Neural progenitor cell (in vitro differentiated cells): ENCODE data around the gene SMIM31. TPM values are rescaled to one million over a fixed set of nuclear protein-coding genes. Genes with fewer than 3 reads are reported as not detected.

ENCODE experiments used
- DNase-seq: peaks from one replicate; pipeline ENCODE4 v3.0.0-alpha.2; 2016; ENCODE audit warnings: low spot score
- H2AFZ ChIP-seq: fragments of 200-600 bp; sonication (generic); replicated peaks from 2 replicates; pipeline ENCODE4 v1.6.1; 2016; ENCODE audit warnings: antibody characterized with exemption
- H3F3A ChIP-seq: fragments of 200-600 bp; sonication (generic); 2 replicates; pipeline ENCODE4 v1.6.1; 2016; ENCODE audit warnings: antibody characterized with exemption, low read depth
- H3K27ac ChIP-seq: fragments of 200-600 bp; sonication (generic); 2 replicates; pipeline ENCODE4 v1.5.1; 2016; ENCODE audit warnings: mild to moderate bottlenecking
- H3K27me3 ChIP-seq: fragments of 200-600 bp; sonication (generic); 2 replicates; pipeline ENCODE4 v1.6.1; 2016; ENCODE audit warnings: mild to moderate bottlenecking, moderate library complexity
- H3K36me3 ChIP-seq: fragments of 200-600 bp; sonication (generic); 2 replicates; pipeline ENCODE4 v1.5.1; 2016
- H3K4me1 ChIP-seq: fragments of 200-600 bp; sonication (generic); 2 replicates; pipeline ENCODE4 v1.6.1; 2016; ENCODE audit warnings: mixed run types
- H3K4me2 ChIP-seq: fragments of 200-600 bp; sonication (generic); 2 replicates; pipeline ENCODE4 v1.6.1; 2016
- H3K4me3 ChIP-seq: fragments of 200-600 bp; sonication (generic); 2 replicates; pipeline ENCODE4 v1.5.1; 2016
- H3K79me2 ChIP-seq: fragments of 200-600 bp; sonication (generic); 2 replicates; pipeline ENCODE4 v1.6.1; 2016; ENCODE audit warnings: low read depth
- H3K9ac ChIP-seq: fragments of 200-600 bp; sonication (generic); 2 replicates; pipeline ENCODE4 v1.6.1; 2016
- H3K9me3 ChIP-seq: fragments of 200-600 bp; sonication (generic); 2 replicates; pipeline ENCODE4 v1.5.1; 2016; ENCODE audit warnings: low read depth
- H4K20me1 ChIP-seq: fragments of 200-600 bp; sonication (generic); 2 replicates; pipeline ENCODE4 v1.6.1; 2016; ENCODE audit warnings: low read depth
- H3K27ac Mint-ChIP-seq: 3 replicates; pipeline ENCODE4 v1.8.0; 2021; ENCODE audit warnings: mixed read lengths
- H3K27me3 Mint-ChIP-seq: 2 replicates; pipeline ENCODE4 v1.8.0; 2022; ENCODE audit warnings: low read depth, mild to moderate bottlenecking, inconsistent platforms, moderate library complexity, mixed read lengths; ENCODE audit not compliant: insufficient read depth
- H3K36me3 Mint-ChIP-seq: 3 replicates; pipeline ENCODE4 v1.8.0; 2021; ENCODE audit warnings: mixed read lengths
- H3K4me1 Mint-ChIP-seq: 3 replicates; pipeline ENCODE4 v1.8.0; 2021; ENCODE audit warnings: mixed read lengths
- H3K4me3 Mint-ChIP-seq: 3 replicates; pipeline ENCODE4 v1.8.0; 2021; ENCODE audit warnings: mild to moderate bottlenecking, moderate library complexity, mixed read lengths
- H3K9me3 Mint-ChIP-seq: 3 replicates; pipeline ENCODE4 v1.8.0; 2020; ENCODE audit warnings: mixed read lengths
- EZH2 ChIP-seq: fragments of 200-600 bp; sonication (generic); IDR thresholded peaks from 2 replicates; pipeline ENCODE4 v1.6.1; 2017; ENCODE audit warnings: antibody characterized with exemption, mild to moderate bottlenecking, moderate library complexity
- EZH2phosphoT487 ChIP-seq: fragments of 200-600 bp; sonication (generic); IDR thresholded peaks from 2 replicates; pipeline ENCODE4 v1.6.1; 2017; ENCODE audit warnings: antibody characterized with exemption
- total RNA-seq: library from RNA; depleted of rRNA; stranded (reverse); fragments of >200 nt; gene quantifications from 2 replicates; pipeline ENCODE4 v1.2.3, GENCODE V29; 2015; ENCODE audit warnings: low replicate concordance
- TF ChIP-seq, protein P1 (sequence below): fragments of 200-600 bp; sonication (generic); IDR thresholded peaks from 2 replicates; pipeline ENCODE4 v1.5.1; 2017; ENCODE audit warnings: antibody characterized with exemption, mild to moderate bottlenecking

SMIM31 gene
- total RNA-seq, 1 donor from 2014 or later: not detected

DNA sequence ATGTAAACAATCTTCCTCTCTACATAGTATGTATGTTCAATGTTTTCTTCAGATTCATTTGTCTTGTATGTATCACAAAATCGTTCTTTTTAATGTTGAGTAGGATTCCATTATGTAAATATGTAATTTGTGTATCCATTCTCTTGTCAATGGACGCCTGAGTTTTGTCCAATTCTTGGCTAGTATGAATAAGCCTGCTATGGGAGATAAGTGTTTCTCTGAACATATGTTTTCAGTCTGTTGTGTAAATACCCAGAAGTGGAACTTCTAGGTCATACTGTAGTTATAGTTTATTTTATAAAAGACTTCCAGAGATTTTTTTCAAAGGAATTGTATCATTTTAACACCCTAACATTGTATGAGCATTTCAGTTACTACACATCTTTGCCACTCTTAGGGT, 2.8 kb downstream of the SMIM31 start:
- no peaks in the 10 kb centered on the region for H3K4me1 Mint-ChIP-seq

DNA sequence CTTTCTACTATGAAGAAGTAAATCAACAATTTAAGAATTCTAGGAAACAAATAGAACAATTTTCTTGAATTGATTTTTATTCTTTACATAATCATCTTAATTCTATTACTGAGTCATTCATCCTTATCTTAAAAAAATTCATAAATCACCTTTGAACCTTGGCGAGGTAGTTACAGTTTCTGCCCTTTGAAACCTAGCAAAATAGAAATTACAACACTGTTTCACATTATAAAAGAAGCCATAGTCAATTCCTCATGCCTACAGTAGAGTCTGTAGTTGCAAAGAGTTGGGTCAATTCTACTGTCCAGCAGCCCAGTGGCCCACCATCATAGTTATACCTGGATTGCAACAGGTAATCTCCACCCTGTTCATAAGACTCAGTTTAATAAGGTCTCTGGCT, 7.3 kb downstream of the SMIM31 start:
- DNase-seq: no peak
- Histone ChIP-seq H3K79me2 (no peaks in the 10 kb centered on the region), H3K4me3 (no peak overlapping the region), H3K9ac (no peak overlapping the region), H3F3A (no peaks in the 10 kb centered on the region), H3K4me2 (no peak overlapping the region), H3K4me1 (no peaks in the 10 kb centered on the region), H3K27ac (no peak overlapping the region), H3K27me3 (no peaks in the 10 kb centered on the region), H4K20me1 (no peaks in the 10 kb centered on the region), H3K9me3 (no peaks in the 10 kb centered on the region), H2AFZ (no peak overlapping the region), H3K36me3 (no peaks in the 10 kb centered on the region)
- Mint-ChIP-seq H3K4me1 (peaks cover 4% of the 10 kb centered on the region), H3K9me3 (no peaks in the 10 kb centered on the region), H3K36me3 (no peaks in the 10 kb centered on the region), H3K27me3 (no peaks in the 10 kb centered on the region), H3K4me3 (no peak overlapping the region), H3K27ac (no peak overlapping the region)
- TF ChIP-seq, protein P1, sequence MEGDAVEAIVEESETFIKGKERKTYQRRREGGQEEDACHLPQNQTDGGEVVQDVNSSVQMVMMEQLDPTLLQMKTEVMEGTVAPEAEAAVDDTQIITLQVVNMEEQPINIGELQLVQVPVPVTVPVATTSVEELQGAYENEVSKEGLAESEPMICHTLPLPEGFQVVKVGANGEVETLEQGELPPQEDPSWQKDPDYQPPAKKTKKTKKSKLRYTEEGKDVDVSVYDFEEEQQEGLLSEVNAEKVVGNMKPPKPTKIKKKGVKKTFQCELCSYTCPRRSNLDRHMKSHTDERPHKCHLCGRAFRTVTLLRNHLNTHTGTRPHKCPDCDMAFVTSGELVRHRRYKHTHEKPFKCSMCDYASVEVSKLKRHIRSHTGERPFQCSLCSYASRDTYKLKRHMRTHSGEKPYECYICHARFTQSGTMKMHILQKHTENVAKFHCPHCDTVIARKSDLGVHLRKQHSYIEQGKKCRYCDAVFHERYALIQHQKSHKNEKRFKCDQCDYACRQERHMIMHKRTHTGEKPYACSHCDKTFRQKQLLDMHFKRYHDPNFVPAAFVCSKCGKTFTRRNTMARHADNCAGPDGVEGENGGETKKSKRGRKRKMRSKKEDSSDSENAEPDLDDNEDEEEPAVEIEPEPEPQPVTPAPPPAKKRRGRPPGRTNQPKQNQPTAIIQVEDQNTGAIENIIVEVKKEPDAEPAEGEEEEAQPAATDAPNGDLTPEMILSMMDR: no peak
- TF ChIP-seq EZH2: no peak
- no peak for TF ChIP-seq EZH2phosphoT487

More for the DNA sequence above, 2.8 kb downstream of the SMIM31 start:
- no peaks in the 10 kb centered on the region for H3K4me1 ChIP-seq
- no peaks in the 10 kb centered on the region for H3K36me3 Mint-ChIP-seq
- H3K27ac ChIP-seq: no peak overlapping the region
- peaks cover 12% of the 10 kb centered on the region for H3K9me3 Mint-ChIP-seq
- H3K27ac Mint-ChIP-seq: no peak overlapping the region
- H4K20me1 ChIP-seq: no peaks in the 10 kb centered on the region
- no peaks in the 10 kb centered on the region for H3K27me3 ChIP-seq
- H3K9ac ChIP-seq: no peak overlapping the region
- no peak for DNase-seq
- H3K36me3 ChIP-seq: no peaks in the 10 kb centered on the region
- no peak overlapping the region for H3K4me2 ChIP-seq
- no peaks in the 10 kb centered on the region for H3F3A ChIP-seq
- no peaks in the 10 kb centered on the region for H3K27me3 Mint-ChIP-seq
- peaks cover 2% of the 10 kb centered on the region for H3K9me3 ChIP-seq
- no peak overlapping the region for H3K4me3 ChIP-seq
- H3K79me2 ChIP-seq: no peaks in the 10 kb centered on the region
- no peak overlapping the region for H3K4me3 Mint-ChIP-seq
- no peak overlapping the region for H2AFZ ChIP-seq
- TF ChIP-seq, protein P1: no peak
- TF ChIP-seq EZH2phosphoT487 (no peak), EZH2 (no peak)

DNA sequence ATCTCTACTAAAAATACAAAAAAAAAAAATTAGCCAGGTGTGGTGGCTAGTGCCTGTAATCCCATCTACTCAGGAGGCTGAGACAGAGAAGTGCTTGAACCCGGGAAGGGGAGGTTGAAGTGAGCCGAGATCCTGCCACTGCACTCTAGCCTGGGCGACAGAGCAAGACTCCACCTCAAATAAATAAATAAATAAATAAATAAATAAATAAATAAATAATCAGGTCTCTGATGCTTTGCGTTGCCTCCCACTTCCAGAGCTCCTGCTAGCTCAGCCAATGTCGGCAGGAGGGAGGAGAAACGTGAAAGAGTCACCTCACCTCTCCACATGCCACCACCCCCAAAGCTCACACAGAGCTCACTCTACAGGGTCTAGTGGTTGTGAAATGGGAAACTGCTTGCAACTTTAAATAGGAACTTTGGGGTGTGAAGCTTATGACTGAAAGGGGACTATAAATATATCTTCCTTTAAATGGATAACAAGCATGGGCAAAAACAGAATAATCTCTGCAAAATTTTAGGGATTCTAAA, 7.9 kb downstream of the SMIM31 start:
- H3K4me3 ChIP-seq: no peak overlapping the region
- H3K27ac ChIP-seq: no peak overlapping the region
- H3K79me2 ChIP-seq: no peaks in the 10 kb centered on the region
- no peak for TF ChIP-seq EZH2phosphoT487
- TF ChIP-seq, protein P1: no peak
- no peak for TF ChIP-seq EZH2
- H3K9me3 Mint-ChIP-seq: no peaks in the 10 kb centered on the region
- no peaks in the 10 kb centered on the region for H3K4me1 ChIP-seq
- H3F3A ChIP-seq: no peaks in the 10 kb centered on the region
- H3K36me3 ChIP-seq: no peaks in the 10 kb centered on the region
- H3K36me3 Mint-ChIP-seq: no peaks in the 10 kb centered on the region
- no peaks in the 10 kb centered on the region for H3K27me3 Mint-ChIP-seq
- H4K20me1 ChIP-seq: no peaks in the 10 kb centered on the region
- H2AFZ ChIP-seq: no peak overlapping the region
- no peak overlapping the region for H3K9ac ChIP-seq
- no peak overlapping the region for H3K4me2 ChIP-seq
- no peak for DNase-seq
- peaks cover 4% of the 10 kb centered on the region for H3K4me1 Mint-ChIP-seq
- H3K27ac Mint-ChIP-seq: no peak overlapping the region
- no peak overlapping the region for H3K4me3 Mint-ChIP-seq
- H3K27me3 ChIP-seq: no peaks in the 10 kb centered on the region
- no peaks in the 10 kb centered on the region for H3K9me3 ChIP-seq
